ENCODE results near the gene SRGAP2B.
A peak's percentile ranks its signal among the peaks of the same experiment; 100 is the strongest.
"Not testable (repeated sequence)": the region's sequence is repeated elsewhere in the genome, so short reads cannot be mapped to it uniquely, and the experiment has no call there.

The SRGAP2B gene

GRCh38 chr1:144995833-144996410 is 99.2 kb downstream of the SRGAP2B start:
- peak in 1 of 2 donors; percentile 1 for DNase-seq

- DNase-seq: peak in 1 of 2 donors; percentile 1
Observed at GRCh38 chr1:144992915-144993314, 102.2 kb downstream of the SRGAP2B start.

GRCh38 chr1:144990611-144991010 is 104.5 kb downstream of the SRGAP2B start:
- not testable (repeated sequence) for DNase-seq

- not testable (repeated sequence) for DNase-seq
Observed at GRCh38 chr1:144987131-144987530, 108.0 kb downstream of the SRGAP2B start.

- DNase-seq: not testable (repeated sequence)
Observed at GRCh38 chr1:144986171-144986860, 108.8 kb downstream of the SRGAP2B start.

- not testable (repeated sequence) for DNase-seq
Observed at GRCh38 chr1:144985550-144986170, 109.5 kb downstream of the SRGAP2B start.

- DNase-seq: not testable (repeated sequence)
Observed at GRCh38 chr1:144982802-144983525, 112.2 kb downstream of the SRGAP2B start.

GRCh38 chr1:144981157-144981556 is 114.0 kb downstream of the SRGAP2B start:
- not testable (repeated sequence) for DNase-seq

- not testable (repeated sequence) for DNase-seq
Observed at GRCh38 chr1:144979960-144980595, 115.0 kb downstream of the SRGAP2B start.

- not testable (repeated sequence) for DNase-seq
Observed at GRCh38 chr1:144977856-144978255, 117.3 kb downstream of the SRGAP2B start.

- not testable (repeated sequence) for DNase-seq
Observed at GRCh38 chr1:144971936-144972335, 123.2 kb downstream of the SRGAP2B start.

- not testable (repeated sequence) for DNase-seq
Observed at GRCh38 chr1:144966488-144966887, 128.6 kb downstream of the SRGAP2B start.

- DNase-seq: not testable (repeated sequence)
Observed at GRCh38 chr1:144964765-144965164, 130.4 kb downstream of the SRGAP2B start.

GRCh38 chr1:144964186-144964585 is 130.9 kb downstream of the SRGAP2B start:
- DNase-seq: not testable (repeated sequence)

- DNase-seq: not testable (repeated sequence)
Observed at GRCh38 chr1:144963571-144963970, 131.6 kb downstream of the SRGAP2B start.

GRCh38 chr1:144961604-144962583 is 133.2 kb downstream of the SRGAP2B start:
- DNase-seq: not testable (repeated sequence)

GRCh38 chr1:144960929-144961488 is 134.1 kb downstream of the SRGAP2B start:
- DNase-seq: not testable (repeated sequence)

- not testable (repeated sequence) for DNase-seq
Observed at GRCh38 chr1:144948390-144948789, 146.7 kb downstream of the SRGAP2B start.

GRCh38 chr1:144947495-144947894 is 147.6 kb downstream of the SRGAP2B start:
- not testable (repeated sequence) for DNase-seq

Measured in inflammatory macrophage (primary cell).